HuH-7 (cell line): ENCODE data around the gene RPUSD4.

Experiments used
- DNase-seq: peaks from one replicate; pipeline ENCODE4 v3.0.0; 2011; ENCODE audit warnings: low spot score

Gene RPUSD4

DNA sequence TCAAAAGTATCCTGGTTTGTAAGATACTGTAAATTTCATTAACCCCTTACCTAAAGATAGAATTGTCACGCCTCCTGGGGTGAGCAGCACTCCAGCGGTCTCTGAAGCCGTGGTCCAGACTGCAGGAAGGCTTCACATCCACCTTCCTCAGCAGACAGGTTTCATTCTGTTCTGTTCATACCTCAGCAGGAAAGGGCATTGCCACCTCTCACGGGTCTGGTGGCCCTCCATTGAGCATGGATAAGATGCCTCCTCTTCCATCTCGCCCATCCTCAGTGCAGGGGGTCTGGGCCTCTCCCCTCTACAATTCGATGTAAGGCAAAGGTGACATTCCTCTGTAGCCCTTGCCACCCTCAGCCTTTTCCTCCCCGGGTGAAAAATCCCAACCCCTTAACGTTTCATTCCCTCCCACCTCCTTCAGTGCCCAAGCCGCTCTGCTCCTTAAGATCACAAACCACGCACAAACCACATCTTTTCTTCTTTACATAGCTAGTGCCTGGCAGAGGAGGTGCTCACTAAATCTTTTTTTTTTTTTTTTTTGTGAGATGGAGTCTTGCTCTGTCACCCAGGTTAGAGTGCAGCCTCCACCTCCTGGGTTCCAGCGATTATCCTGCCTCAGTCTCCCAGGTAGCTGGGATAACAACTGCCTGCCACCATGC lies 28.5 kb downstream of the RPUSD4 start:
- no peak for DNase-seq

DNA sequence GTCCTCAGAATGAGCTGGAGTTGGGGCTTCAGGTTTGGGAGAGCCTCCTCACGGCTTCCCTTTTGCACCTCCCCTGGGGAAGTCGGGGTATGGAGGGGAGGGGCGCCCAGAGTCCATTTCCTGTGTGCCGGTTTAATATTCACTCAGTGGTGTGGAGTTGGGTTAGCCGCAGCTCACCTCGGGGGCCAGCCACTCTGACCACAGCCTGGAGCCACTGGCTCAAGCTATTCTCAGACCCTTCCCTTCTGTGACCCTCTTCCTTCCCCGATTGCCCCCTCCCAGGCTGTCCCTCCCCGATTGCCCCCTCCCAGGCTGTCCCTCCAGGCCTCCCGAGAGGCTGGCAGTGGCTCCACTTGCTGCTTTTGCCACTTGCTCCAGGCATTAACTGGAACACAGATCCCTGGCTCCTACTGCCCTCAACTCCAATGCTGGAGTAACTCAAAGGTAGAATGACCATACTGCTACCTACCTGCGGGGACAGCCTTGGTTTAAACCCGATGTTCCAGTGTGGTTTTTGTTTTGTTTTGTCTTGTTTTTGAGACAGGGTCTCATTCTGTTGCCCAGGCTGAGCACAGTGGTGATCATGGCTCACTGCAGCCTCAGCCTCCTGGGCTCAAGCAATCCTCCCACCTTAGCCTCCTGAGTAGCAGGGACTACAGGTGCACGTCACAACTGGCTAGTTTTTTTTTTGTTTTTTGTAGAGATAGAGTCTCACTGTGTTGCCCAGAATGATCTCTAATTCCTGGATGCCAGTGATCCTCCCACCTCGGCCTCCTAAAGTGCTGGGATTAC lies 29.3 kb downstream of the RPUSD4 start:
- DNase-seq, result no peak

DNA sequence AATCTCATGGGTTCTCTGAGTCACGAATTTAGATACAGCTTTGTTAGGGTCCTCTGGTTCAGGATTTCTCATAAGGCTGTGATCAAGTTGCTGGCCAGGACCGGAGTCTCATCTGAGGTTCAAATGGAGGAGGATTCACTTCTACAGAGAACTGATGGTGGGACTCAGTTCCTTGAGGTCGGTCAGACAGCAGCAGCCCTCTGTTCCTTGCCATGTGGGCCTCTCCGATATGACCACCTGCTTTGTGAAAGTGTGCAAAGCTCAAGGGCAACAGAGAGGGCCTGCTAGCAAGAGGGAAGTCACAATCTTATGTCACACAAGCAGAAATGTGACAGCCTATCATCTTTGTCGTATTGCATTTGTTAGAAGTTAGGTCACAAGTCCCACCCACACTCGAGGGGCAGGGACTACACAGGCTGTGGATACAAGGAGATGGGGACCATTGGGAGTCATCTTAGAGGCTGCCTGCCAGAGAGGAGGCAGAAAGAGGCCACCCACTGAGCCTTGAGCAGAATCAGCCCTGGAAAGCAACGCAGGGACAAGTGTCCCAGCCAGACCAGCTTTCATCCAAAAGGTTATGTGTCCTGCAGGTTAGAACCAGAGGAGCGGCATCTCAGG lies 34.5 kb downstream of the RPUSD4 start:
- no peak for DNase-seq

DNA sequence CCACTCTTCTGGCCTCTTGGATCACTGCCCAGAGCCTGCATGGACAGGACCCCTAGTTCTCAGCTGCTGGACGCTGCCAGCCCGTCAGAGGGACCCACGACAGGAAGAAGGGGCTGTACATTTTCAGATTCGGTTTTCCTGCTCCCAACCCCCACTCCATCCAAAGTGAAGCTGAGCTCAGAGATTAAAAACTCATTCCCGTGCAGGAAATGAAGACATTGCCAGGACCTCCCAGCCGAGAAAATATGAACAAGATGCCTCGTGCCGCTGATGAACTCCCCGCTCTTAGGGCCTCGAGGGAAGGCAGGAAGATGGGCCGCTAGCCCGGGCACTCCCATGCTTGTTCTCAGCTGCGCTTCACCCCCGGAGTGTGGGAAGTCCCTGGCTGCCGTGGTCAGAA lies 36.1 kb downstream of the RPUSD4 start:
- no peak for DNase-seq

- DNase-seq, result no peak
Observed at GRCh38 chr11:126174816-126175215, 36.6 kb downstream of the RPUSD4 start.

- no peak for DNase-seq
Observed at GRCh38 chr11:126173257-126173656, 38.2 kb downstream of the RPUSD4 start.

- no peak for DNase-seq
Observed at GRCh38 chr11:126172596-126173038, 38.8 kb downstream of the RPUSD4 start.

GRCh38 chr11:126169291-126169690 lies 42.2 kb downstream of the RPUSD4 start:
- no peak for DNase-seq

- no peak for DNase-seq
Observed at GRCh38 chr11:126167488-126167887, 44.0 kb downstream of the RPUSD4 start.

- DNase-seq, result no peak
Observed at GRCh38 chr11:126166413-126166812, 45.0 kb downstream of the RPUSD4 start.

DNA sequence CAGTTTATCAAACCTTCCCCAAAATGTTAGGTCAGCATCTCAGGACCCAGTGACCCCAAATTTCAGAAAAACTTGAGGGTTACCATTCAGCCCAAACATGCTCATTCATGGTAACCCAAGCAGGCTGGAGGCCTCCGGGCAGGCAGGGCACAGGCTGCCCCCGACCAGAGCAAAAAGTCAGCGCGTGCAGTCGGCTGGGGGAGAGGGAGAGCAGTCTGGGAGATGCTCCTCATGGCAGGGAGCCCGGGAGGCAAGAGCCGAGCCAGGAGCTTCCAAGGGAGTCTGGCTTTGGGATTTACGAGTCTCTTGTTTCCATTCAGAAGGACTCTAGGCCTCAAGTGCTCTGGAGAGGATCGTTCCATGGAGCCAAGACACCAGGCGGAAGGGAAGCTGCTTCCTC lies 45.7 kb downstream of the RPUSD4 start:
- no peak for DNase-seq

DNA sequence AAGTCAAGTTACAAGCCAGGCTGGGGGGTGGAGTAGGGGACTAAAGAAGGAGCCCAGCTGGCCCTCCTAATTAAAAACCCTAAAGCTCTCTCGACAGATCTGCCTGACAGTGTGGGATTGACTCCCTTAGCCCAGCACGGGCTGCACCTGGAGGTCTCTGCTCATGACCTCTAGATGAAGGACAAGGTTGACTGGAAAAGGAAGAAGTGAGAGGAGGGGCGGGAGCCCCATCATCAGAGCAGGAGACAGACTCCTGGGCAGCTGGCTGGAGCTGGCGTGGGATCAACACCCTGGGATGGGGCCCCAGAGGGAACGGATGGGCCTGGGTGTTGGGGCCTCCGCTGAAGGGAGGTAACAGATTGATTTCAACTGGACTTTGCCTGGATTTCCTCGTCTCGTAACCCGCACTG lies 46.1 kb downstream of the RPUSD4 start:
- DNase-seq, result no peak

GRCh38 chr11:126164781-126165180 lies 46.7 kb downstream of the RPUSD4 start:
- no peak for DNase-seq

- DNase-seq, result no peak
Observed at GRCh38 chr11:126163779-126164178, 47.7 kb downstream of the RPUSD4 start.

DNA sequence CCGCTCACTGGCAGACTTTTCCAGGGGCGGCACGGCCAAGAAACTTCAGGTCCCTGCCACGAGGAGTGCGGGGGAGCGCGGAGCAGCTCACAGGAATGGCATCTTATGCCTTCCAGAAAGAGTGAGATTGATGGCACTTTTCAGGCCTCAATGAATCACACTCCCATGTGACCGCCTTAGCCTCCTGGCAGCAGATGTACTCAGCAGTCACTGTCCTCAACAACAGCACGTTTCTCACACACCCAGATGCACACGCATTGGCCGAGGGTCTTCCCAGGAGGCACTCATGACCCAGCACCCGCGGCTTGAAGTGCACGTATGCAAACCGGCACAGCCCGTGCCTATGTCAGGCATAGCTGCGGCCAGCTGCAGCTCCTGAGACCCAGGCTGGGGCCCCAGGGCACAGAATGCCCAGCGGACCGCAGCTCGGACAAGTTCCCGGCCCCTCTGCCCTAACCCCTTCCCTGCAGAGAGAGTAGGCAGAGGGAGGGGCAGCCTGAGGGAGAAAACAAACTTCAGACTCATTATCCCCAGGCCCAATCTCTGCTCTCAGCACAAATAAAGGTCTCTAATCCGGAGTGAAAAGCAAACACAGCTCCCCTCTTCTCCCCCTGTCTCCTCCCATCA lies 48.3 kb downstream of the RPUSD4 start:
- DNase-seq, result no peak

GRCh38 chr11:126162306-126163030 lies 49.0 kb downstream of the RPUSD4 start:
- DNase-seq, result no peak

GRCh38 chr11:126161023-126161391 lies 50.4 kb downstream of the RPUSD4 start:
- DNase-seq, result no peak

DNA sequence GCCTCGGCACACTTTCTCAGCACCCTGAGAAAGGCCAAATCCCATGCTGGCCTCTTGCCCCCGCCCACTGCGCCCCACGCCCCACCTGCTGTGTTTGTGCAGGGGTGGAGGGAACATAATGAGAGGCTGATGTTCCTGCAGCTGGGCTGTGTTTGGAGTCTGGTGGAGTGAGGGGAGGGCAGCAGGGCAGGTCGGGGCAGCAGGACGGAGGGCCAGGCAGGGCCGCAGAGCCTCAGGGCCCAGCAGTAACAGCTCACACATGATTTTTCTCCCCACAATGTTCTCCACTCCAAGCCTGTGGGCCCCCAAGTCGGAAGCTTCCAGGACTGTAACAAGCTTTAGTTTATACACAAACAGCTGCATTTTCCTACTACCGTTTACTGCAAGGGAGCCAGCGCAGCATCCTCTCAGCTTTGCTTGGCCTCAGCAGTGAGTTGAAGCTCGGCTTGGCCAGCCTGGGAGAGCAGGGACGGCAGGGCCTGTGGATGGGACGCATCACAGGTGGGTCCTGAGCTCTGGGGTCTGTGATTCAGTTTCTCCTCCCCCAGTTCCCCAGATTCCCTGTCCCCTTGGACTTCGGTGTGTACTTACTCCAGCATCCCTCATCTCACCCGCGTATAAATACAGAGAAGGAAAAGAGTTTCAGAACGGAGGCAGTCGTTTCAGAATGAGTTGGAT lies 51.0 kb downstream of the RPUSD4 start:
- no peak for DNase-seq

DNA sequence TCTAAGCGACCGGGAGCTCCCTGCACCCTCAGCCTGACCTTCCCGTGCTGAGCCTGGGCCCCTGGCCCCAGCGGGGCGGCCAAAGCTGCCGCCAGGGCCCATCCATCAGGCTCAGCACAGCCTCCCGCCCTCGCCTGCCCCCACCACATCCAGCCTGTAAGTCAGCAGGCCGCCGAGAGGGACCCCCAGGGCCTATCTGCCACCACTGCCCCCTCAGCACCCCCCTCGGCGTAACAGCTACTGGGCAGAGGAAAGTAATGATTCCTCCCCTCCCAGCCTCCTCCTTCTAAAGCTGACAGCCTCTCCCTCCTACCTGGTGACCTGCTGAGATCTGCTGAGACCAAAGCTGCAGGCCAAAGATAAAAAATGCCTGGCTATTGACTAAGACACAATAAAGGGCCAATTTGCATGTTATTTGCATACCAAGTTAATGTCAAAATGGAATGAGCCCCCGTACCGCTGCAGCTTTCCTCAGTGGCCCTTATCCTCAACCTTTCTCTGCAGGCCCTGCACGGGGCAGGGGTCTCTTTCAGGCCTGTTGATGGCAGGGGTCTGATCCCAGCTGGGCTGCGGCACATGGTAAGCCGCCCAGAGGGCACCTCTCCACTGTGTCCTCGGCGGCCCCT lies 51.6 kb downstream of the RPUSD4 start:
- DNase-seq, result no peak

DNA sequence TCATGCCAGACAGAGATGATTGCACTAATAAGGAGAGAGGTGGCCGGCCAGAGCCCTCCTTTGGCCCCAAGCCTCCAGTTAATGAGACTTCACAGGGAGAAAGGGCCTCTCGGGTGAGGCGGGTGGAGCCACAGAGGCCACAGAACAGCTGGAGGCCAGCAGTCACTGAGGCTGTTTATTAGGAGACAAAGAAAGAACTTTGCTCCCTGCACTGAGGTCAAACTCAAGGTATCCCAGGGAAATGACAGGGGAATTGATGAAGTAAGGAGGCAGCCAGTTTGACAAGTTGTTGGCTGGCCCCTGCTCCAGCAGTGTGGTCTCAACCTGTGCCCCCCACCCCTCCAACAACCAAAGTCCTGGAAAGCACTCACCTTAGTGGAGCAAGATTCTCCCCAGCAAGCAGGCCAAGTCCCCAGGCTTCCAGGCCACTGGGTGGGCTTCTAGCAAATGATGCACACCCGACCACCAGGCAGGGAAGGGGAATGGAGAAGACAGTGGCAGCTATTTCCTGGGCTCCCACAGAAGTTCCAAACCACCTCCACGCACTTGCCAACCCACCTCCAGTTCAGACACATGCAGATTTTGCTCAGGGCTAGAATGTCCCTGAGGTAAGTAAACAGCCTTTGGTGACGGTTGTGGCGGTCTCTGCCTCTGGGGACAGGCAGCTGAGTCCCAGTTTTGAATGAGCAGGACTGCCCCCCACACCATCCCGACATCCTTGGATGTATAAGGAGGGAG lies 53.2 kb downstream of the RPUSD4 start:
- peak; percentile 88 for DNase-seq
